ENCODE measurements around the gene HSD11B2. TPM values are rescaled to one million over a fixed set of nuclear protein-coding genes. Genes with fewer than 3 reads are reported as not detected.

Gene HSD11B2
- total and polyA plus RNA-seq, 2 of the 8 experiments (the other 6 are each of a cell fraction or from before 2014, with no cell fraction given) = 28.7 to 32.9 TPM

- Histone ChIP-seq H2BK5ac (ENCODE audit: low read depth, low read length) (no peak overlapping the region), H2BK12ac (ENCODE audit: low read depth, low read length) (no peak overlapping the region), H4K20me1 (replicated peaks in 1 of 2; ENCODE audit: control insufficient read depth in 1 of 2, insufficient read depth in 2 of 2, low read length in 2 of 2) (peaks cover 2 to 5% of the 10 kb centered on the region in 2 experiments), H3K4ac (replicated peaks; ENCODE audit: insufficient read length, low read depth, low read length) (no peak overlapping the region), H3K79me1 (ENCODE audit: low read depth, low read length) (no peaks in the 10 kb centered on the region; the same call in 1 of the 2 replicates), H3K9me3 (ENCODE audit: insufficient read depth in 2 of 2, low read depth in 1 of 2, low read length in 1 of 2) (peaks cover 0 to 4% of the 10 kb centered on the region in 2 experiments; a peak in 1 of 4 replicates), H3K79me2 (ENCODE audit: control insufficient read depth in 1 of 2, insufficient read depth in 2 of 2, low read length in 2 of 2) (no peaks in the 10 kb centered on the region), H3K4me3 (ENCODE audit: extremely low read depth in 1 of 4, insufficient read depth in 2 of 4, low read depth in 3 of 4, low read length in 4 of 4) (no peak overlapping the region), H3K27ac (ENCODE audit: low read depth, low read length) (no peak overlapping the region), H3K36me3 (ENCODE audit: control insufficient read depth in 2 of 4, insufficient read depth in 4 of 4, low read length in 3 of 4) (peaks cover 0 to 5% (median 0%) of the 10 kb centered on the region in 4 experiments; a peak in 1 of 8 replicates), H3K27me3 (replicated peaks in 1 of 4; ENCODE audit: control insufficient read depth in 3 of 4, extremely low read depth in 1 of 4, insufficient read depth in 3 of 4, low read length in 3 of 4) (no peaks in the 10 kb centered on the region), H3K4me1 (replicated peaks in 1 of 4; ENCODE audit: control insufficient read depth in 3 of 4, insufficient read depth in 4 of 4, low read length in 3 of 4) (peaks cover 0 to 5% (median 3%) of the 10 kb centered on the region in 4 experiments; a peak in 5 of 7 replicates), H2AFZ (ENCODE audit: low read length) (no peak overlapping the region), H3K56ac (replicated peaks; ENCODE audit: insufficient read length, low read depth, low read length) (no peak overlapping the region), H2BK20ac (ENCODE audit: low read length) (no peak overlapping the region), H4K5ac (ENCODE audit: insufficient read length, low read depth, low read length) (no peak overlapping the region), H4K91ac (replicated peaks; ENCODE audit: insufficient read length, low read length) (no peak overlapping the region), H3K14ac (ENCODE audit: insufficient read length) (no peak overlapping the region), H3K23ac (ENCODE audit: insufficient read length) (no peak overlapping the region), H3K18ac (ENCODE audit: extremely low read depth, low read length) (no peak overlapping the region), H4K8ac (ENCODE audit: extremely low read depth, insufficient read depth, low read length) (no peak overlapping the region), H3K4me2 (ENCODE audit: insufficient read depth in 1 of 2, low read depth in 2 of 2, low read length in 2 of 2) (no peak overlapping the region), H2BK15ac (ENCODE audit: low read length) (no peak overlapping the region), H3K23me2 (ENCODE audit: low read depth, low read length) (no peaks in the 10 kb centered on the region), H3K9ac (replicated peaks in 1 of 4; ENCODE audit: extremely low read depth in 1 of 4, low read depth in 3 of 4, low read length in 3 of 4) (no peak overlapping the region; a peak in 1 of 7 replicates), H2AK5ac (ENCODE audit: low read depth, low read length) (no peak overlapping the region), H2BK120ac (replicated peaks; ENCODE audit: low read depth, low read length) (no peak overlapping the region)
- FAIRE-seq (no peak), DNase-seq (ENCODE audit: low read depth in 1 of 2, low spot score in 2 of 2) (no peak)
- ChIA-PET POLR2A (ENCODE audit: partially characterized antibody) (no interaction called here), CTCF (ENCODE audit: partially characterized antibody) (interaction anchor here (1.5 to 28.6 kb wide), 3 partner anchors 5 to 47 kb away, joined by 3 to 683 read pairs (median 683); partner anchors contain the start of gene HSD11B2)
- WGBS, 2 experiments (ENCODE audit: extremely low coverage in 1 of 2, insufficient coverage in 1 of 2, insufficient read length in 1 of 2, insufficient replicate concordance in 2 of 2, low coverage in 1 of 2, low lambda C conversion rate in 2 of 2, missing lambda C conversion rate in 1 of 2) = 88% methylated on average over 2 of the region's 2 CpGs; no CpG with 5 or more reads in 1 of the 2 experiments
- TF ChIP-seq CEBPB (IDR thresholded peaks at IDR 0.05; ENCODE audit: low read depth, low read length) = no peak
- no peak for TF ChIP-seq EP300 (IDR thresholded peaks at IDR 0.05; ENCODE audit: borderline replicate concordance in 1 of 2, low read depth in 2 of 2, low read length in 2 of 2)
- no peak for TF ChIP-seq USF2 (IDR thresholded peaks at IDR 0.05; ENCODE audit: low read length)
- no peak for TF ChIP-seq EGR1 (IDR thresholded peaks at IDR 0.05; ENCODE audit: borderline replicate concordance, low read depth, low read length)
- no peak for TF ChIP-seq NANOG (IDR thresholded peaks at IDR 0.05; ENCODE audit: insufficient read depth, low read depth, low read length, poor library complexity, severe bottlenecking)
- no peak for TF ChIP-seq BACH1 (IDR thresholded peaks at IDR 0.05; ENCODE audit: low read length)
- no peak for TF ChIP-seq ZNF274 (IDR thresholded peaks at IDR 0.05; ENCODE audit: borderline replicate concordance, extremely low read depth, low read length)
- no peak for TF ChIP-seq FOSL1 (IDR thresholded peaks at IDR 0.05; ENCODE audit: insufficient read depth, low read depth, low read length)
- TF ChIP-seq CBX8 (IDR thresholded peaks at IDR 0.05; ENCODE audit: borderline replicate concordance, low read depth, low read length) = no peak
- TF ChIP-seq SIX5 (IDR thresholded peaks at IDR 0.05; ENCODE audit: low read depth, low read length) = no peak
- TF ChIP-seq ATF2 (IDR thresholded peaks at IDR 0.05; ENCODE audit: low read length) = no peak
Observed at GRCh38 chr16:67449336-67449735, 18.4 kb downstream of the HSD11B2 start.
